OCI-M1 (cell line): Measurements from ENCODE around the gene TMEM131.

Experiments
- DNase-seq: peaks from one replicate; lab custom pipeline; 2025; lab: John Stamatoyannopoulos, UW

The TMEM131 gene

DNA sequence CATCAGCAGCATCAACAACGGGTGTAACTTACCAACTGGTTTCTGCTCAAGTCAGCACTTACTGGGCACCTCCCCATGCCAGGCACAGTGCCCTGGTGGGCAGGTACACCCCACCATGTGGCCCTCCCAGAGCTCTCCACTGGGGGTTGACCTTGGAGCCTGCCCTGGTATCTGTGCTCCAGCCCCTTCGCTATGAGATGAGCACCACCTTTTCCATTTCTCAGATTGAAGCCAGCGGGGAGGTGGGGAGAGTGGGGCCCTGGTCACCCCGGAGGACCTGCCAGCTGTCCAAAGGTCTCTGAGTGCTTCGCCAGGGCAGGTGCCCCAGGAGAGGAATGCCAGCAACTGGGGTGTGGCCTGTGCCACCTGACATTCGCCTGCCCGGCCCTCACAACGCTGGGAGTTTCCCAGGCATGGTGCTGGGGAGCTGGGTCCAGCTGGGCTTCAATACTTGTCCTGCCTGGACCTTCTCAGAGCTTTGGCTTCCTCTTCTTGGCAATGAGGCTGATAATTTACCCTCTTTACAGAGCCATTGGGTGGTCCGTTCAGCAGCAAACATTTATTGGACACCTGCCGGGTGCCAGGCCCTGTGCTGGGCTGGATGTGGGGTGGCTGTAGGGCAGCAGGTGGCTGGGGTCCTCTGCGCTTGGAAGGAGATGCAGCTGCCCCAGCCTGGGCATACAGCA, 288.2 kb downstream of the TMEM131 start:
- DNase-seq: no peak

DNA sequence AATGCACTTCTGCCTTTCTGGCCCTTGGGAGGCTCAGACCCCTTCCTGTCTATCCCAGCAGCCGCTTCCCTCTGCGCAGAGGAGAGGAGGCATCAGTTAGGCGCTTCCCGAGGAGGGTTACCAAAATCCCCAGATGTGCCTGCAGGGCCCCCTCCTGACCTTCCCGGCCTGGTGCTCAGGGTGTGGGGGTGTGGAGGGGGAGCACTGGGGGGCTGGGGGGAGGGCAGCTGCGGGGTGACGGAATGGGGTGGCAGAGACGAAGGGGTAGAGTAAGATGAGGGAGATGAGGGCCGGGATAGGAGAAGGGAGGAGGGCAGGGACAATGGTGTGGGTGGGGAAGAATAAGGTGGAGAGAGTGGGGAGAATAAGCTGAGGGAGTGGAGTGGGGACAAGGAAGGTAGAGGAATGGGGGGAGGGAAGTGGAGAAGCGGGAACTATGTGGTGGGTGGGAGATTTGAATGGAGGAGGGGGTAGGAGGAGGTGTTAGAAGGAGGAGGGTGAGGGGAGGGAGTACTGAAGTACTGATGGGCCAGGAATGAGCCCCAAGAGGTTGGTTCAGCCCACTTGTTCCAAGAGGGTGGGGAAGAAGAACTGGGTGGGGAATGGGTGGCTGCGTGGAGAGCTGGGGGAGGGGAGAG, 288.9 kb downstream of the TMEM131 start:
- no peak for DNase-seq
